MCF 10A (cell line): ENCODE data around the gene CADPS. TPM values are rescaled to one million over a fixed set of nuclear protein-coding genes. Genes with fewer than 3 reads are reported as not detected.

Source experiments
- BruUV-seq: library from RNA; stranded (reverse); fragments of 400-500 nt; replicated peaks from 2 replicates; lab custom pipeline; 2021; lab: Mats Ljungman, UMichigan
- CTCF ChIA-PET: fragments of 300-600 bp; sonication (Branson Sonifier 250); formaldehyde crosslinking; extraction: SDS; loops from one replicate; lab custom pipeline; 2021; ENCODE audit warnings: antibody characterized with exemption, inconsistent platforms; lab: Yijun Ruan, JAX
- POLR2A ChIA-PET: fragments of 300-600, 350-650 bp; sonication (Branson Sonifier 250); formaldehyde crosslinking; extraction: SDS; loops from one replicate; lab custom pipeline; 2020; ENCODE audit warnings: antibody characterized with exemption, inconsistent platforms; lab: Yijun Ruan, JAX
- DNase-seq: peaks from one replicate; pipeline ENCODE4 v3.0.0-alpha.2; 2018; ENCODE audit not compliant: unreplicated experiment
- H3K27ac Mint-ChIP-seq: one replicate; pipeline ENCODE4 v1.8.0; 2022; ENCODE audit warnings: mild to moderate bottlenecking, low read depth, mixed read lengths; ENCODE audit not compliant: unreplicated experiment
- H3K27me3 Mint-ChIP-seq: one replicate; pipeline ENCODE4 v1.8.0; 2022; ENCODE audit warnings: mixed read lengths; ENCODE audit not compliant: insufficient read depth, unreplicated experiment
- H3K36me3 Mint-ChIP-seq: one replicate; pipeline ENCODE4 v1.8.0; 2022; ENCODE audit warnings: mild to moderate bottlenecking, moderate library complexity, mixed read lengths; ENCODE audit not compliant: insufficient read depth, unreplicated experiment
- H3K4me1 Mint-ChIP-seq: one replicate; pipeline ENCODE4 v1.8.0; 2022; ENCODE audit warnings: mixed read lengths; ENCODE audit not compliant: insufficient read depth, unreplicated experiment
- H3K4me3 Mint-ChIP-seq: one replicate; pipeline ENCODE4 v1.8.0; 2022; ENCODE audit warnings: mild to moderate bottlenecking, moderate library complexity, mixed read lengths; ENCODE audit not compliant: unreplicated experiment
- H3K9me3 Mint-ChIP-seq: one replicate; pipeline ENCODE4 v1.8.0; 2022; ENCODE audit warnings: mixed read lengths; ENCODE audit not compliant: unreplicated experiment
- CTCF ChIP-seq: fragments of 200-600 bp; IDR thresholded peaks from one replicate; pipeline ENCODE4 v1.8.0; 2022; ENCODE audit warnings: antibody characterized with exemption, mild to moderate bottlenecking; ENCODE audit not compliant: unreplicated experiment
- intact Hi-C: fragments of 100-400 bp; cut with micrococcal nuclease; formaldehyde crosslinking; loops from 2 replicates; pipeline ENCODE4 v1.14.1; 2022
- total RNA-seq: library from RNA; stranded (reverse); gene quantifications from 2 replicates; pipeline ENCODE4 v1.2.3, GENCODE V29; 2022

The CADPS gene
- total RNA-seq, 1 experiment from 2014 or later, result not detected

- POLR2A ChIA-PET, result interaction anchor here (0.7 kb wide), 1 partner anchor 1378 kb away, joined by 4 read pairs; no protein-coding TSS in a partner anchor
- Mint-ChIP-seq H3K9me3 (no peaks in the 10 kb centered on the region), H3K36me3 (no peaks in the 10 kb centered on the region), H3K27me3 (peaks cover 99% of the 10 kb centered on the region), H3K4me3 (no peak overlapping the region), H3K27ac (no peak overlapping the region), H3K4me1 (no peaks in the 10 kb centered on the region)
- CTCF ChIA-PET, result interaction anchor here (0.7 kb wide), 1 partner anchor 784 kb away, joined by 3 read pairs; no protein-coding TSS in a partner anchor
- TF ChIP-seq CTCF, result no peak
- no peak for DNase-seq
- no TSS peak for BruUV-seq
- intact Hi-C loops, result no loop called here
Measured at GRCh38 chr3:62542185-62542584, 333.0 kb downstream of the CADPS start.

- Mint-ChIP-seq H3K27me3 (peaks cover 99% of the 10 kb centered on the region), H3K36me3 (no peaks in the 10 kb centered on the region), H3K4me3 (no peak overlapping the region), H3K4me1 (no peaks in the 10 kb centered on the region), H3K9me3 (no peaks in the 10 kb centered on the region), H3K27ac (no peak overlapping the region)
- ChIA-PET POLR2A (no interaction called here), CTCF (interaction anchor here (0.7 to 2.1 kb wide), 4 partner anchors 11 to 813 kb away, joined by 3 to 8 read pairs (median 6); no protein-coding TSS in a partner anchor)
- no TSS peak for BruUV-seq
- no peak for DNase-seq
- no peak for TF ChIP-seq CTCF
- intact Hi-C loops, result no loop called here
Measured at GRCh38 chr3:62539762-62540161, 335.5 kb downstream of the CADPS start.

- intact Hi-C loops, result no loop called here
- no peaks in the 10 kb centered on the region for H3K36me3 Mint-ChIP-seq
- DNase-seq, result no peak
- ChIA-PET CTCF (interaction anchor here (0.6 to 2.1 kb wide), 6 partner anchors 12 to 814 kb away, joined by 3 to 8 read pairs (median 3); no protein-coding TSS in a partner anchor), POLR2A (no interaction called here)
- H3K4me1 Mint-ChIP-seq, result no peaks in the 10 kb centered on the region
- no peak for TF ChIP-seq CTCF
- no peak overlapping the region for H3K27ac Mint-ChIP-seq
- peaks cover 99% of the 10 kb centered on the region for H3K27me3 Mint-ChIP-seq
- no peaks in the 10 kb centered on the region for H3K9me3 Mint-ChIP-seq
- no peak overlapping the region for H3K4me3 Mint-ChIP-seq
- no TSS peak for BruUV-seq
Measured at GRCh38 chr3:62538691-62539356, 336.4 kb downstream of the CADPS start.

- Mint-ChIP-seq H3K9me3 (no peaks in the 10 kb centered on the region), H3K27me3 (peaks cover 100% of the 10 kb centered on the region), H3K4me1 (no peaks in the 10 kb centered on the region), H3K27ac (no peak overlapping the region), H3K36me3 (no peaks in the 10 kb centered on the region), H3K4me3 (no peak overlapping the region)
- POLR2A ChIA-PET, result interaction anchor here (0.6 to 0.7 kb wide), 2 partner anchors 16 to 220 kb away, joined by 3 read pairs; no protein-coding TSS in a partner anchor
- no peak for DNase-seq
- intact Hi-C loops, result no loop called here
- no TSS peak for BruUV-seq
- CTCF ChIA-PET, result interaction anchor here (0.7 kb wide), 1 partner anchor 12 kb away, joined by 4 read pairs; no protein-coding TSS in a partner anchor
- no peak for TF ChIP-seq CTCF
Measured at GRCh38 chr3:62534326-62534725, 340.9 kb downstream of the CADPS start.
